Measurements from ENCODE around the gene BATF3.

- TF ChIP-seq CTCF (IDR thresholded peaks at IDR 0.05; ENCODE audit: low read length) (no peak), EZH2 (IDR thresholded peaks at IDR 0.05; ENCODE audit: borderline replicate concordance, low read length) (no peak)
Measured at GRCh38 chr1:212651521-212651920, 48.1 kb downstream of the BATF3 start.
